ENCODE results near the gene EPS15. TPM values are rescaled to one million over a fixed set of nuclear protein-coding genes. Genes with fewer than 3 reads are reported as not detected.

Gene EPS15
- total RNA-seq, 1 experiment from 2014 or later: 54.4 TPM

DNA sequence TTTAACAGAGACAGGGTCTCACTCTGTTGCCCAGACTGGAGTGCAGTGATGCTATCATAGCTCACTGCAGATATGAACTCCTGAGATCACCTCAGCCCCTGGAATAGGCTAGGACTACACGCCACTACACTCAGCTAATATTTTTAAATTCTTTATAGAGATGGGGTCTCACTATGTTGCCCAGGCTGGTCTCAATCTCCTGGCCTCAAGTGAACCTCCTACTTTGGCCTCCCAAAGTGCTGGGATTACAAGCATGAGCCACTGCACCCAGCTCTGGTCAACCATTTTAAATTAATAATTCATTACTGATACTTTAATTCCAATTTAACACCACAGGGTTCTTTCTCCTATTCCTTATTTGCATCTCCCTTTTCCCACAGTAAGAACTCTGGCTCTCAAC, 18.5 kb upstream of the EPS15 start:
- no TSS peak for BruUV-seq (replicated peaks)
- ATAC-seq (no peak), DNase-seq (ENCODE audit: low read depth, low spot score) (no peak)
- ChIA-PET CTCF (no interaction called here), POLR2A (no interaction called here)
- in situ Hi-C loops (cut with HindIII; ENCODE audit: low pct_unique_long_range_greater_than_20kb, low sequenced_read_pairs): no loop called here
- Histone ChIP-seq H3K27ac (ENCODE audit: low read length) (no peak overlapping the region), H3K36me3 (ENCODE audit: control insufficient read depth, insufficient read depth, low read length) (no peaks in the 10 kb centered on the region), H3K9me3 (ENCODE audit: control insufficient read depth, insufficient read depth, low read depth, low read length) (no peaks in the 10 kb centered on the region), H3K27me3 (ENCODE audit: control insufficient read depth, insufficient read depth, low read length) (no peaks in the 10 kb centered on the region), H3K4me3 (ENCODE audit: low read depth in 2 of 2, low read length in 2 of 2) (no peak overlapping the region), H3K4me1 (ENCODE audit: control insufficient read depth, insufficient read depth, low read length) (peaks cover 23% of the 10 kb centered on the region)
- TF ChIP-seq, protein P1, sequence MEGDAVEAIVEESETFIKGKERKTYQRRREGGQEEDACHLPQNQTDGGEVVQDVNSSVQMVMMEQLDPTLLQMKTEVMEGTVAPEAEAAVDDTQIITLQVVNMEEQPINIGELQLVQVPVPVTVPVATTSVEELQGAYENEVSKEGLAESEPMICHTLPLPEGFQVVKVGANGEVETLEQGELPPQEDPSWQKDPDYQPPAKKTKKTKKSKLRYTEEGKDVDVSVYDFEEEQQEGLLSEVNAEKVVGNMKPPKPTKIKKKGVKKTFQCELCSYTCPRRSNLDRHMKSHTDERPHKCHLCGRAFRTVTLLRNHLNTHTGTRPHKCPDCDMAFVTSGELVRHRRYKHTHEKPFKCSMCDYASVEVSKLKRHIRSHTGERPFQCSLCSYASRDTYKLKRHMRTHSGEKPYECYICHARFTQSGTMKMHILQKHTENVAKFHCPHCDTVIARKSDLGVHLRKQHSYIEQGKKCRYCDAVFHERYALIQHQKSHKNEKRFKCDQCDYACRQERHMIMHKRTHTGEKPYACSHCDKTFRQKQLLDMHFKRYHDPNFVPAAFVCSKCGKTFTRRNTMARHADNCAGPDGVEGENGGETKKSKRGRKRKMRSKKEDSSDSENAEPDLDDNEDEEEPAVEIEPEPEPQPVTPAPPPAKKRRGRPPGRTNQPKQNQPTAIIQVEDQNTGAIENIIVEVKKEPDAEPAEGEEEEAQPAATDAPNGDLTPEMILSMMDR (IDR thresholded peaks at IDR 0.05): no peak
- TF ChIP-seq, protein P2, sequence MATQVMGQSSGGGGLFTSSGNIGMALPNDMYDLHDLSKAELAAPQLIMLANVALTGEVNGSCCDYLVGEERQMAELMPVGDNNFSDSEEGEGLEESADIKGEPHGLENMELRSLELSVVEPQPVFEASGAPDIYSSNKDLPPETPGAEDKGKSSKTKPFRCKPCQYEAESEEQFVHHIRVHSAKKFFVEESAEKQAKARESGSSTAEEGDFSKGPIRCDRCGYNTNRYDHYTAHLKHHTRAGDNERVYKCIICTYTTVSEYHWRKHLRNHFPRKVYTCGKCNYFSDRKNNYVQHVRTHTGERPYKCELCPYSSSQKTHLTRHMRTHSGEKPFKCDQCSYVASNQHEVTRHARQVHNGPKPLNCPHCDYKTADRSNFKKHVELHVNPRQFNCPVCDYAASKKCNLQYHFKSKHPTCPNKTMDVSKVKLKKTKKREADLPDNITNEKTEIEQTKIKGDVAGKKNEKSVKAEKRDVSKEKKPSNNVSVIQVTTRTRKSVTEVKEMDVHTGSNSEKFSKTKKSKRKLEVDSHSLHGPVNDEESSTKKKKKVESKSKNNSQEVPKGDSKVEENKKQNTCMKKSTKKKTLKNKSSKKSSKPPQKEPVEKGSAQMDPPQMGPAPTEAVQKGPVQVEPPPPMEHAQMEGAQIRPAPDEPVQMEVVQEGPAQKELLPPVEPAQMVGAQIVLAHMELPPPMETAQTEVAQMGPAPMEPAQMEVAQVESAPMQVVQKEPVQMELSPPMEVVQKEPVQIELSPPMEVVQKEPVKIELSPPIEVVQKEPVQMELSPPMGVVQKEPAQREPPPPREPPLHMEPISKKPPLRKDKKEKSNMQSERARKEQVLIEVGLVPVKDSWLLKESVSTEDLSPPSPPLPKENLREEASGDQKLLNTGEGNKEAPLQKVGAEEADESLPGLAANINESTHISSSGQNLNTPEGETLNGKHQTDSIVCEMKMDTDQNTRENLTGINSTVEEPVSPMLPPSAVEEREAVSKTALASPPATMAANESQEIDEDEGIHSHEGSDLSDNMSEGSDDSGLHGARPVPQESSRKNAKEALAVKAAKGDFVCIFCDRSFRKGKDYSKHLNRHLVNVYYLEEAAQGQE (IDR thresholded peaks at IDR 0.05; ENCODE audit: insufficient read depth in 1 of 2, low read depth in 2 of 2, low read length in 1 of 2): no peak
- TF ChIP-seq TCF7L2 (IDR thresholded peaks at IDR 0.05; ENCODE audit: low read depth, low read length) (no peak), POLR2AphosphoS5 (IDR thresholded peaks at IDR 0.05; ENCODE audit: low read depth, low read length) (no peak), SIN3A (IDR thresholded peaks at IDR 0.05; ENCODE audit: borderline replicate concordance, insufficient read depth, low read depth, low read length) (no peak)
- intact Hi-C loops (cut with micrococcal nuclease; ENCODE audit: unreplicated experiment): no loop called here

DNA sequence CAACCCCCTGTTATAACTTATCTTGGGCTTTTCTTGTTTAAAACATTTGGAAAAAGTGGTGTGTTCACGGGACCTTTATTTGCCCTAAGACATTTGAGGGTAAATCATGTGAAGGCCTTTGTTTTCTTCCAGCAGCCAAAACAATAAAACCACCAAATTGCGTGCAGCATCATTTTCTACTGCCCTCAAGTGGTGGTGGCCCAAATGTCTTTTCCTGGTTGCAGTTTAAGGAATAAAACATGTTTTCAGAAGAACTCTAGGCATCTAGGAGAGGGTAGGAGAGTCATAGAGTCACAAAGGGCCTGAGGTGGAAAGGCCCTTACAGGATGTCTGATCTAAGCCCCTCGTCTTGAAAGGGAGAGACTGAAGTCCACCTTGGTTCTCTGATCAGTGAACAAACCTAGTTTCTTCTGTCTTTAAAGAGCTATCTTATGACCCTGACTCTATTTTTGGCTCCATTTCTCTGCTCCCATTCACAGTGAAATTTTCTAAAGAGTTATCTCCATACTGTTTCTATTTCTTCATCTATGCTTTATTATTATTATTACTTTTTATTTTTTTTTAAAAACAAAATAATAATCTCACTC, 16.0 kb upstream of the EPS15 start:
- Histone ChIP-seq H3K4me3 (ENCODE audit: low read depth in 2 of 2, low read length in 2 of 2) (no peak overlapping the region), H3K9me3 (ENCODE audit: control insufficient read depth, insufficient read depth, low read depth, low read length) (no peaks in the 10 kb centered on the region), H3K36me3 (ENCODE audit: control insufficient read depth, insufficient read depth, low read length) (no peaks in the 10 kb centered on the region), H3K4me1 (ENCODE audit: control insufficient read depth, insufficient read depth, low read length) (peaks cover 11% of the 10 kb centered on the region), H3K27ac (ENCODE audit: low read length) (peak overlapping the region; percentile 65), H3K27me3 (ENCODE audit: control insufficient read depth, insufficient read depth, low read length) (no peaks in the 10 kb centered on the region)
- POLR2A ChIA-PET: interaction anchor here (0.6 kb wide), 3 partner anchors 34 to 114 kb away, joined by 3 to 5 read pairs (median 3); no protein-coding TSS in a partner anchor
- ATAC-seq (peak; percentile 84), DNase-seq (ENCODE audit: low read depth, low spot score) (no peak)
- intact Hi-C loops (cut with micrococcal nuclease; ENCODE audit: unreplicated experiment): no loop called here
- in situ Hi-C loops (cut with HindIII; ENCODE audit: low pct_unique_long_range_greater_than_20kb, low sequenced_read_pairs): no loop called here
- CTCF ChIA-PET: interaction anchor here (0.6 to 1.5 kb wide), 4 partner anchors 16 to 107 kb away, joined by 3 to 7 read pairs (median 4); partner anchors contain the start of gene EPS15
- no TSS peak for BruUV-seq (replicated peaks)
- no peak for TF ChIP-seq POLR2AphosphoS5 (IDR thresholded peaks at IDR 0.05; ENCODE audit: low read depth, low read length)
- TF ChIP-seq, protein P2 (IDR thresholded peaks at IDR 0.05; ENCODE audit: insufficient read depth in 1 of 2, low read depth in 2 of 2, low read length in 1 of 2): no peak
- TF ChIP-seq, protein P1 (IDR thresholded peaks at IDR 0.05): peak; percentile 84

Measured in Panc1 (cell line).